Natural killer cell (primary cell): ENCODE measurements around the gene NCR3LG1. TPM values are rescaled to one million over a fixed set of nuclear protein-coding genes. Genes with fewer than 3 reads are reported as not detected.

ENCODE experiments used
- ATAC-seq, 3 donors: fragments of 150-1000 bp in 2 of 3; fragments of 200-7000 bp in 1 of 3; cut with Tn5 transposase; 1 replicate in 1 of 3; 2 replicates in 2 of 3; pipeline ENCODE4 v1.10.0; 2021; ENCODE audit warnings: mild to moderate bottlenecking in 2 of 3, moderate library complexity in 2 of 3
- DNase-seq, 2 donors: peaks; one replicate each; pipeline versions ENCODE4 v3.0.0 to v3.0.0-alpha.2; 2013 to 2021; ENCODE audit warnings: mixed read lengths in 1 of 2
- H3K27ac ChIP-seq: one replicate; pipeline ENCODE4 v1.5.1; 2013; ENCODE audit warnings: mild to moderate bottlenecking, low read length
- H3K27me3 ChIP-seq: one replicate; pipeline ENCODE4 v1.6.1; 2013; ENCODE audit warnings: low read length; ENCODE audit not compliant: control insufficient read depth, insufficient read depth
- H3K36me3 ChIP-seq: one replicate; pipeline ENCODE4 v1.6.1; 2013; ENCODE audit warnings: low read length; ENCODE audit not compliant: control insufficient read depth, insufficient read depth
- H3K4me1 ChIP-seq: one replicate; pipeline ENCODE4 v1.6.1; 2013; ENCODE audit warnings: low read length; ENCODE audit not compliant: control insufficient read depth, insufficient read depth
- H3K4me3 ChIP-seq: one replicate; pipeline ENCODE4 v1.5.1; 2013; ENCODE audit warnings: low read length
- H3K9me3 ChIP-seq: one replicate; pipeline ENCODE4 v1.6.1; 2013; ENCODE audit warnings: low read length; ENCODE audit not compliant: control insufficient read depth, insufficient read depth
- H3K27ac Mint-ChIP-seq, 2 donors: one replicate each; pipeline ENCODE4 v1.8.0; 2022; ENCODE audit warnings: mild to moderate bottlenecking in 2 of 2, mixed read lengths in 2 of 2, moderate library complexity in 1 of 2
- H3K27me3 Mint-ChIP-seq, 2 donors: one replicate each; pipeline ENCODE4 v1.8.0; 2022; ENCODE audit warnings: low read depth in 2 of 2, mixed read lengths in 2 of 2
- H3K36me3 Mint-ChIP-seq: one replicate; pipeline ENCODE4 v1.8.0; 2022; ENCODE audit warnings: mixed read lengths
- H3K4me1 Mint-ChIP-seq, 2 donors: one replicate each; pipeline ENCODE4 v1.8.0; 2022; ENCODE audit warnings: mixed read lengths in 2 of 2
- H3K4me3 Mint-ChIP-seq: one replicate; pipeline ENCODE4 v1.8.0; 2022; ENCODE audit warnings: mild to moderate bottlenecking, moderate library complexity, mixed read lengths
- H3K9me3 Mint-ChIP-seq, 2 donors: one replicate each; pipeline ENCODE4 v1.8.0; 2022; ENCODE audit warnings: mixed read lengths in 2 of 2
- CTCF ChIP-seq: fragments of 200-600 bp; IDR thresholded peaks from one replicate; pipeline ENCODE4 v1.8.0; 2022; ENCODE audit warnings: antibody characterized with exemption
- WGBS: methylation state at CpG from one replicate; pipeline ENCODE4 v1.1.7; 2013; ENCODE audit warnings: missing lambda C conversion rate; ENCODE audit not compliant: insufficient coverage; 5-methylcytosine and 5-hydroxymethylcytosine counted together
- intact Hi-C: fragments of 100-400 bp; cut with micrococcal nuclease; formaldehyde crosslinking; loops from one replicate; pipeline ENCODE4 v1.14.2; 2022
- total RNA-seq, 4 donors: library from RNA; stranded (reverse); fragments of 120-200 nt in 1 of 4; gene quantifications; one replicate each; pipeline versions ENCODE4 v1.2.3 to v1.2.4, GENCODE V29; 2013 to 2022

The NCR3LG1 gene
- total RNA-seq, 3 donors from 2014 or later (not counting 1 experiment from before 2014, with no cell fraction given), result 6.3 to 10.1 (median 9.7) TPM

- Histone ChIP-seq H3K9me3 (no peaks in the 10 kb centered on the region), H3K27ac (no peak overlapping the region), H3K4me1 (peaks cover 3% of the 10 kb centered on the region), H3K36me3 (no peaks in the 10 kb centered on the region), H3K4me3 (no peak overlapping the region), H3K27me3 (no peaks in the 10 kb centered on the region)
- H3K27ac Mint-ChIP-seq, result no peak overlapping the region
- no peaks in the 10 kb centered on the region for H3K36me3 Mint-ChIP-seq
- DNase-seq (no peak), ATAC-seq (no peak)
- H3K9me3 Mint-ChIP-seq, result no peaks in the 10 kb centered on the region
- no peak overlapping the region for H3K4me3 Mint-ChIP-seq
- 84% methylated on average over 10 of the region's 10 CpGs for WGBS
- intact Hi-C loops, result no loop called here
- no peaks in the 10 kb centered on the region for H3K4me1 Mint-ChIP-seq
- peaks cover 0 to 5% of the 10 kb centered on the region in 2 donors for H3K27me3 Mint-ChIP-seq
- no peak for TF ChIP-seq CTCF
Observed at GRCh38 chr11:17394743-17395390, 43.3 kb downstream of the NCR3LG1 start.

DNA sequence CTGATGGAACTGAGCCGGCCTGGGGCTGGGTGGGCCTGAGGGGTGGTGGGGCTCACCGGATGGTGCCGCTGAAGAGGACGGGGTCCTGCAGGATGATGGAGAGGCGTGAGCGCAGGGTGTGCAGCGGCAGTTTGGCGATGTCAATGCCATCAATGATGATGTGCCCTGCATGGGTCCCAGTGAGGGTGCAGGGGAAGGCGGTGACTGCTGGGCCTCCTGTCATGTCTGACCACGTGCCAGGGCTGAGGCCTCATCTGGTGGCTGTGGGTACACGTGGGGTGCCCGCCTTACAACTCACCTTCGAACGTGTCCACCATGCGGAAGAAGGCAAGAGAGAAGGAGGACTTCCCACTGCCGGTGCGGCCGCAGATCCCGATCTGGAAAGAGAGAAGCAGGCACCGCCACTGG is 44.0 kb downstream of the NCR3LG1 start:
- TF ChIP-seq CTCF, result no peak
- H3K4me1 Mint-ChIP-seq, result no peaks in the 10 kb centered on the region
- H3K4me3 Mint-ChIP-seq, result no peak overlapping the region
- H3K36me3 Mint-ChIP-seq, result no peaks in the 10 kb centered on the region
- H3K9me3 Mint-ChIP-seq, result no peaks in the 10 kb centered on the region
- H3K9me3 ChIP-seq, result no peaks in the 10 kb centered on the region
- no peak overlapping the region for H3K27ac Mint-ChIP-seq
- intact Hi-C loops, result no loop called here
- no peaks in the 10 kb centered on the region for H3K36me3 ChIP-seq
- H3K4me1 ChIP-seq, result peaks cover 3% of the 10 kb centered on the region
- no peak overlapping the region for H3K27ac ChIP-seq
- peaks cover 0 to 7% of the 10 kb centered on the region in 2 donors for H3K27me3 Mint-ChIP-seq
- DNase-seq (no peak), ATAC-seq (no peak)
- 91% methylated on average over 20 of the region's 20 CpGs for WGBS
- H3K4me3 ChIP-seq, result no peak overlapping the region
- H3K27me3 ChIP-seq, result no peaks in the 10 kb centered on the region

GRCh38 chr11:17395978-17396377 is 44.4 kb downstream of the NCR3LG1 start:
- 92% methylated on average over 6 of the region's 6 CpGs for WGBS
- Mint-ChIP-seq H3K4me1 (no peaks in the 10 kb centered on the region), H3K4me3 (no peak overlapping the region), H3K9me3 (no peaks in the 10 kb centered on the region), H3K27ac (no peak overlapping the region), H3K36me3 (no peaks in the 10 kb centered on the region), H3K27me3 (peaks cover 0 to 7% of the 10 kb centered on the region in 2 donors)
- DNase-seq (no peak), ATAC-seq (no peak)
- Histone ChIP-seq H3K36me3 (no peaks in the 10 kb centered on the region), H3K27ac (no peak overlapping the region), H3K9me3 (no peaks in the 10 kb centered on the region), H3K4me1 (peaks cover 6% of the 10 kb centered on the region), H3K27me3 (no peaks in the 10 kb centered on the region), H3K4me3 (no peak overlapping the region)
- TF ChIP-seq CTCF, result no peak
- intact Hi-C loops, result no loop called here
